Brain microvascular endothelial cell (primary cell): ENCODE measurements around the gene RASSF7.

Experiments
- DNase-seq: peaks from one replicate; pipeline ENCODE4 v3.0.0-alpha.2; 2020
- H3K27ac ChIP-seq: fragments of 250-450 bp; sonication (Bioruptor Pico); 2 replicates; pipeline ENCODE4 v1.5.1; 2020; ENCODE audit warnings: mild to moderate bottlenecking, moderate library complexity
- H3K27me3 ChIP-seq: fragments of 250-450 bp; sonication (Bioruptor Pico); replicated peaks from 2 replicates; pipeline ENCODE4 v1.5.1; 2020; ENCODE audit warnings: mild to moderate bottlenecking
- H3K36me3 ChIP-seq: fragments of 250-450 bp; sonication (Bioruptor Pico); replicated peaks from 2 replicates; pipeline ENCODE4 v1.5.1; 2020; ENCODE audit warnings: mild to moderate bottlenecking
- H3K4me3 ChIP-seq: 2 replicates; pipeline ENCODE4 v1.5.1; 2011; ENCODE audit warnings: low read depth, mild to moderate bottlenecking, control low read depth, low read length, moderate library complexity
- CTCF ChIP-seq: IDR thresholded peaks from 2 replicates; pipeline ENCODE4 v1.5.1; 2011; ENCODE audit warnings: low read depth, mild to moderate bottlenecking, moderate library complexity, low read length, control low read depth, inconsistent platforms; ENCODE audit errors: missing control alignments
- in situ Hi-C: cut with HindIII; loops from 2 replicates; pipeline ENCODE4 v1.10.0; 2017; ENCODE audit warnings: low sequenced_read_pairs, low pct_ligation_motif_present

RASSF7 gene

GRCh38 chr11:562046-562645, 1.4 kb downstream of the RASSF7 start:
- Histone ChIP-seq H3K4me3 (no peak overlapping the region), H3K27ac (no peak overlapping the region), H3K36me3 (no peaks in the 10 kb centered on the region), H3K27me3 (peaks cover 11% of the 10 kb centered on the region)
- TF ChIP-seq CTCF = no peak
- in situ Hi-C loops = no loop called here
- DNase-seq = no peak

- Histone ChIP-seq H3K4me3 (no peak overlapping the region), H3K27me3 (peaks cover under 1% of the 10 kb centered on the region), H3K36me3 (no peaks in the 10 kb centered on the region), H3K27ac (no peak overlapping the region)
- no peak for TF ChIP-seq CTCF
- in situ Hi-C loops = no loop called here
- no peak for DNase-seq
Measured at GRCh38 chr11:563066-563811, 2.5 kb downstream of the RASSF7 start.

GRCh38 chr11:563812-564578, 3.2 kb downstream of the RASSF7 start:
- TF ChIP-seq CTCF = no peak
- H3K4me3 ChIP-seq = no peak overlapping the region
- H3K27me3 ChIP-seq = no peaks in the 10 kb centered on the region
- in situ Hi-C loops = no loop called here
- no peaks in the 10 kb centered on the region for H3K36me3 ChIP-seq
- no peak overlapping the region for H3K27ac ChIP-seq
- no peak for DNase-seq

GRCh38 chr11:565921-566509, 5.2 kb downstream of the RASSF7 start:
- Histone ChIP-seq H3K27me3 (no peaks in the 10 kb centered on the region), H3K27ac (no peak overlapping the region), H3K36me3 (no peaks in the 10 kb centered on the region), H3K4me3 (no peak overlapping the region)
- DNase-seq = no peak
- in situ Hi-C loops = no loop called here
- TF ChIP-seq CTCF = no peak

- TF ChIP-seq CTCF = no peak
- Histone ChIP-seq H3K4me3 (no peak overlapping the region), H3K27me3 (no peaks in the 10 kb centered on the region), H3K36me3 (no peaks in the 10 kb centered on the region), H3K27ac (no peak overlapping the region)
- DNase-seq = no peak
- in situ Hi-C loops = no loop called here
Measured at GRCh38 chr11:567011-567628, 6.3 kb downstream of the RASSF7 start.
